DOHH2 (cell line): ENCODE results near the gene SLC47A2.

Experiments used
- H3F3A ChIP-seq: fragments of 200-600 bp; sonication (generic), shearing (Covaris generic); 2 replicates; pipeline ENCODE4 v1.6.0; 2016; ENCODE audit warnings: antibody characterized with exemption, mild to moderate bottlenecking; ENCODE audit not compliant: control insufficient read depth, insufficient read depth
- H3K27ac ChIP-seq: fragments of 200-600 bp; sonication (generic); 2 replicates; pipeline ENCODE4 v1.5.1; 2014; ENCODE audit warnings: low read depth, mild to moderate bottlenecking, low read length, moderate library complexity
- H3K27me3 ChIP-seq: fragments of 200-600 bp; sonication (generic); 2 replicates; pipeline ENCODE4 v1.6.1; 2014; ENCODE audit warnings: mild to moderate bottlenecking, low read length, mixed read lengths; ENCODE audit not compliant: control insufficient read depth
- H3K36me3 ChIP-seq: fragments of 200-600 bp; sonication (generic); 2 replicates; pipeline ENCODE4 v1.6.1; 2014; ENCODE audit warnings: mild to moderate bottlenecking, low read length, moderate library complexity, mixed read lengths; ENCODE audit not compliant: control insufficient read depth
- H3K4me1 ChIP-seq: fragments of 200-600 bp; sonication (generic); 2 replicates; pipeline ENCODE4 v1.6.1; 2014; ENCODE audit warnings: mild to moderate bottlenecking, low read length, mixed read lengths; ENCODE audit not compliant: control insufficient read depth
- H3K4me2 ChIP-seq: fragments of 200-600 bp; sonication (generic); 2 replicates; pipeline ENCODE4 v1.6.0; 2014; ENCODE audit warnings: mild to moderate bottlenecking, low read length, moderate library complexity
- H3K4me3 ChIP-seq: fragments of 200-600 bp; sonication (generic); 2 replicates; pipeline ENCODE4 v1.5.1; 2014; ENCODE audit warnings: mild to moderate bottlenecking, low read length, mixed read lengths
- H3K79me2 ChIP-seq: fragments of 200-600 bp; sonication (generic); 2 replicates; pipeline ENCODE4 v1.6.1; 2014; ENCODE audit warnings: mild to moderate bottlenecking, low read length, mixed read lengths; ENCODE audit not compliant: control insufficient read depth
- H3K9me2 ChIP-seq: fragments of 200-600 bp; sonication (generic); replicated peaks from 2 replicates; pipeline ENCODE4 v1.6.1; 2014; ENCODE audit warnings: mild to moderate bottlenecking, low read length, mixed read lengths; ENCODE audit not compliant: control insufficient read depth
- H3K9me3 ChIP-seq: fragments of 200-600 bp; sonication (generic); 2 replicates; pipeline ENCODE4 v1.6.1; 2014; ENCODE audit warnings: antibody characterized with exemption, low read length, mixed read lengths; ENCODE audit not compliant: control insufficient read depth, insufficient read depth
- H4K20me1 ChIP-seq: fragments of 200-600 bp; sonication (generic); 2 replicates; pipeline ENCODE4 v1.6.0; 2014; ENCODE audit warnings: low read depth, mild to moderate bottlenecking, antibody characterized with exemption, low read length, moderate library complexity; ENCODE audit not compliant: control insufficient read depth, insufficient read depth
- CTCF ChIP-seq: fragments of 200-600 bp; sonication (generic); IDR thresholded peaks from one replicate; pipeline ENCODE4 v1.5.1; 2014; ENCODE audit warnings: antibody characterized with exemption, mild to moderate bottlenecking, low read depth, low read length; ENCODE audit not compliant: poor library complexity, severe bottlenecking
- EZH2phosphoT487 ChIP-seq: fragments of 200-600 bp; sonication (generic); IDR thresholded peaks from 2 replicates; pipeline ENCODE4 v1.6.1; 2017; ENCODE audit warnings: borderline replicate concordance, mild to moderate bottlenecking, antibody characterized with exemption, low read length, moderate library complexity, mixed read lengths

Gene SLC47A2

GRCh38 chr17:19717411-19717908 lies 1.1 kb upstream of the SLC47A2 start:
- no peaks in the 10 kb centered on the region for H3K27me3 ChIP-seq
- no peaks in the 10 kb centered on the region for H4K20me1 ChIP-seq
- H3K27ac ChIP-seq = no peak overlapping the region
- no peaks in the 10 kb centered on the region for H3F3A ChIP-seq
- H3K79me2 ChIP-seq = no peaks in the 10 kb centered on the region
- H3K9me2 ChIP-seq = no peaks in the 10 kb centered on the region
- H3K4me2 ChIP-seq = no peak overlapping the region
- no peak overlapping the region for H3K4me3 ChIP-seq
- H3K36me3 ChIP-seq = no peaks in the 10 kb centered on the region
- no peak for TF ChIP-seq EZH2phosphoT487
- no peak for TF ChIP-seq CTCF
- H3K9me3 ChIP-seq = no peaks in the 10 kb centered on the region
- H3K4me1 ChIP-seq = no peaks in the 10 kb centered on the region

- Histone ChIP-seq H4K20me1 (no peaks in the 10 kb centered on the region), H3K4me2 (no peak overlapping the region)
Observed at GRCh38 chr17:19717031-19717360, 612 bp upstream of the SLC47A2 start.

GRCh38 chr17:19714542-19715411 lies 1.6 kb downstream of the SLC47A2 start:
- TF ChIP-seq EZH2phosphoT487 = no peak
- TF ChIP-seq CTCF = no peak

More at GRCh38 chr17:19717031-19717360, 612 bp upstream of the SLC47A2 start:
- no peak overlapping the region for H3K4me3 ChIP-seq
- H3K4me1 ChIP-seq = no peaks in the 10 kb centered on the region
- H3K79me2 ChIP-seq = no peaks in the 10 kb centered on the region
- H3K9me3 ChIP-seq = no peaks in the 10 kb centered on the region
- H3K27ac ChIP-seq = no peak overlapping the region
- H3K36me3 ChIP-seq = no peaks in the 10 kb centered on the region
- H3K27me3 ChIP-seq = no peaks in the 10 kb centered on the region
- TF ChIP-seq CTCF (no peak), EZH2phosphoT487 (no peak)
- H3F3A ChIP-seq = no peaks in the 10 kb centered on the region
- H3K9me2 ChIP-seq = no peaks in the 10 kb centered on the region

More at GRCh38 chr17:19714542-19715411, 1.6 kb downstream of the SLC47A2 start:
- Histone ChIP-seq H3F3A (no peaks in the 10 kb centered on the region), H3K27me3 (no peaks in the 10 kb centered on the region), H3K4me3 (no peak overlapping the region), H3K4me1 (no peaks in the 10 kb centered on the region), H3K9me3 (no peaks in the 10 kb centered on the region), H3K79me2 (no peaks in the 10 kb centered on the region), H4K20me1 (no peaks in the 10 kb centered on the region), H3K9me2 (no peaks in the 10 kb centered on the region), H3K27ac (no peak overlapping the region), H3K36me3 (no peaks in the 10 kb centered on the region), H3K4me2 (no peak overlapping the region)
